Upper lobe of left lung (tissue), 6 donors: Measurements from ENCODE around the gene DDIT4. TPM values are rescaled to one million over a fixed set of nuclear protein-coding genes. Genes with fewer than 3 reads are reported as not detected.

Source experiments
- ATAC-seq, 2 donors: fragments of 200-7000 bp; cut with Tn5 transposase; one replicate each; pipeline ENCODE4 v1.9.1; 2022; ENCODE audit warnings: mild to moderate bottlenecking in 2 of 2, moderate library complexity in 2 of 2; ENCODE audit not compliant: low FRiP score in 2 of 2
- DNase-seq, 2 donors: peaks; one replicate each; pipeline ENCODE4 v3.0.0-alpha.2; 2019 to 2020
- H3K27ac ChIP-seq, 4 donors: fragments of 200-600 bp; sonication (generic); one replicate each; pipeline ENCODE4 v1.5.1; 2016 to 2019
- H3K27me3 ChIP-seq, 4 donors: fragments of 200-600 bp; sonication (generic); one replicate each; pipeline ENCODE4 v1.5.1; 2017 to 2019
- H3K36me3 ChIP-seq, 4 donors: fragments of 200-600 bp; sonication (generic); one replicate each; pipeline ENCODE4 v1.5.1; 2016 to 2019
- H3K4me1 ChIP-seq, 4 donors: fragments of 200-600 bp; sonication (generic); one replicate each; pipeline ENCODE4 v1.5.1; 2018 to 2019
- H3K4me3 ChIP-seq, 4 donors: fragments of 200-600 bp; sonication (generic); one replicate each; pipeline ENCODE4 v1.5.1; 2017 to 2019; ENCODE audit warnings: mild to moderate bottlenecking in 2 of 4, moderate library complexity in 1 of 4
- H3K9me3 ChIP-seq, 4 donors: fragments of 200-600 bp; sonication (generic); one replicate each; pipeline ENCODE4 v1.5.1; 2018 to 2019
- EP300 ChIP-seq, 4 donors: sonication (generic); formaldehyde crosslinking; IDR thresholded peaks; one replicate each; pipeline ENCODE4 v1.5.1; 2017; ENCODE audit warnings: antibody characterized with exemption in 4 of 4, control low read depth in 2 of 4
- POLR2A ChIP-seq, 4 donors: fragments of 450-650 bp; IDR thresholded peaks; one replicate each; pipeline ENCODE4 v1.5.1; 2016 to 2017; ENCODE audit warnings: antibody characterized with exemption in 4 of 4, mild to moderate bottlenecking in 2 of 4
- POLR2AphosphoS5 ChIP-seq, 2 donors: sonication (generic); formaldehyde crosslinking; IDR thresholded peaks; one replicate each; pipeline ENCODE4 v1.5.1; 2017; ENCODE audit warnings: antibody characterized with exemption in 2 of 2
- WGBS, 2 donors: methylation state at CpG; one replicate each; pipeline ENCODE4 v1.1.5; 2017 to 2018; 5-methylcytosine and 5-hydroxymethylcytosine counted together
- total RNA-seq, 6 donors: library from RNA; depleted of rRNA in 4 of 6; stranded (reverse); fragments of >200 nt in 4 of 6; gene quantifications; one replicate each; pipeline versions ENCODE4 v1.1.0 to v1.2.1, GENCODE V29; 2016 to 2021
- TF ChIP-seq, protein P1 (sequence below), 6 experiments: fragments of 450-650 bp in 4 of 6; fragments of 200-600 bp in 2 of 6; sonication (generic) in 2 of 6; IDR thresholded peaks; one replicate each; pipeline ENCODE4 v1.5.1; 2016 to 2019; ENCODE audit warnings: antibody characterized with exemption in 6 of 6
- donor health status: DM: no; HTN: no; CAD: no; lungs with moderate emphysema.
- donor health status: DM: no; HTN: yes; CAD: no; lungs with severe emphysema.

DDIT4 gene
- total RNA-seq, 6 donors from 2014 or later: 81.0 to 218 (median 151) TPM

DNA sequence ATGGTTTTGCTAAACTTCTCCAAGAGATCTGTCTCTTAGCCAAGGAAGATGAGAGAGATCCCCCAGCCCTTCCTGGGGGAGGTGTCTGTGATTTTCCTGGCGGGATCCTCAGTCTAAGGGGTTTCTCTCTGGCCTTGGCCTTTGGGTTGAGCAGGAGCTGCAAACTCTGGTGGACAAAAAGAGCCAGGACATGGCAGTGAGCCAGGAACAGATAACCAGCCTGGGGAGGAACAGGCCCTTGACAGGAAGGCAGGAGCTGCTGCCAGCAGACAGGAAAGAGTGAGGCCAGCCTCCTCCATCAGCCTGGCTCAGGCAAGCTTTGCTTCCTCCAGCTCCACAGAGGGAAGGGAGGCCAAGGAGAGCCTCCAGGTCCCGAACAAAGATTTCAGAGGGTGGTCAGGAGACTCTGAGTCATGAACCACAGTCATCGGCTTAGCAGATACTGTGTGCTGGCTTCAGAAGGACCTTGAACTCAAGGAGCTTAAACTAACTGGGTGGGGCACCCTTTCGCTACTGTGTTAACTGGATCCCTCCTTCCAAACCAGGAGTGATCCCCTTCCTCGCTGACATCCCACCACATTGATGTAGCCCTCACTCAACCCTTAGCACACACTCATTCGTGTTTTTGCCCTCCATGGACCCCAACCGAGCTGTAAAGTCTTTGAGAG is 34.7 kb downstream of the DDIT4 start:
- ATAC-seq: peak; percentile 60 to 84

GRCh38 chr10:72309290-72310240 is 35.8 kb downstream of the DDIT4 start:
- peak; percentile 56 to 57 for ATAC-seq
- H3K9me3 ChIP-seq: no peaks in the 10 kb centered on the region
- no peaks in the 10 kb centered on the region for H3K36me3 ChIP-seq
- no peak overlapping the region for H3K4me3 ChIP-seq
- H3K27ac ChIP-seq: peak overlapping the region; percentile 70 to 86 (median 81)
- WGBS, 2 donors: 56 to 64% methylated on average over 19 to 21 of the region's 21 CpGs
- peak in 1 of 2 donors; percentile 67 for DNase-seq
- TF ChIP-seq, protein P1, sequence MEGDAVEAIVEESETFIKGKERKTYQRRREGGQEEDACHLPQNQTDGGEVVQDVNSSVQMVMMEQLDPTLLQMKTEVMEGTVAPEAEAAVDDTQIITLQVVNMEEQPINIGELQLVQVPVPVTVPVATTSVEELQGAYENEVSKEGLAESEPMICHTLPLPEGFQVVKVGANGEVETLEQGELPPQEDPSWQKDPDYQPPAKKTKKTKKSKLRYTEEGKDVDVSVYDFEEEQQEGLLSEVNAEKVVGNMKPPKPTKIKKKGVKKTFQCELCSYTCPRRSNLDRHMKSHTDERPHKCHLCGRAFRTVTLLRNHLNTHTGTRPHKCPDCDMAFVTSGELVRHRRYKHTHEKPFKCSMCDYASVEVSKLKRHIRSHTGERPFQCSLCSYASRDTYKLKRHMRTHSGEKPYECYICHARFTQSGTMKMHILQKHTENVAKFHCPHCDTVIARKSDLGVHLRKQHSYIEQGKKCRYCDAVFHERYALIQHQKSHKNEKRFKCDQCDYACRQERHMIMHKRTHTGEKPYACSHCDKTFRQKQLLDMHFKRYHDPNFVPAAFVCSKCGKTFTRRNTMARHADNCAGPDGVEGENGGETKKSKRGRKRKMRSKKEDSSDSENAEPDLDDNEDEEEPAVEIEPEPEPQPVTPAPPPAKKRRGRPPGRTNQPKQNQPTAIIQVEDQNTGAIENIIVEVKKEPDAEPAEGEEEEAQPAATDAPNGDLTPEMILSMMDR (IDR thresholded peaks at IDR 0.05): no peak
- TF ChIP-seq POLR2A (IDR thresholded peaks at IDR 0.05): peak in 1 of 4 donors; percentile 33
- peak in 1 of 4 donors; percentile 50 for TF ChIP-seq EP300 (IDR thresholded peaks at IDR 0.05)
- peak; percentile 58 to 82 for TF ChIP-seq POLR2AphosphoS5 (IDR thresholded peaks at IDR 0.05)
- H3K27me3 ChIP-seq: no peaks in the 10 kb centered on the region
- H3K4me1 ChIP-seq: peaks cover 42 to 60% (median 49%) of the 10 kb centered on the region in 4 donors

More for the DNA sequence above, 34.7 kb downstream of the DDIT4 start:
- Histone ChIP-seq H3K4me1 (peaks cover 36 to 60% (median 47%) of the 10 kb centered on the region in 4 donors), H3K36me3 (no peaks in the 10 kb centered on the region), H3K9me3 (no peaks in the 10 kb centered on the region), H3K4me3 (no peak overlapping the region), H3K27me3 (no peaks in the 10 kb centered on the region), H3K27ac (peak overlapping the region; percentile 70 to 86 (median 81))
- DNase-seq: peak in 1 of 2 donors; percentile 72
- TF ChIP-seq POLR2AphosphoS5 (IDR thresholded peaks at IDR 0.05): peak; percentile 86
- TF ChIP-seq, protein P1 (IDR thresholded peaks at IDR 0.05): peak in 3 of 6 experiments; percentile 8 to 52 (median 36)
- TF ChIP-seq POLR2A (IDR thresholded peaks at IDR 0.05): peak in 1 of 4 donors; percentile 34
- TF ChIP-seq EP300 (IDR thresholded peaks at IDR 0.05): peak in 2 of 4 donors; percentile 53 to 86
- 47 to 56% methylated on average over 7 of the region's 7 CpGs for whole genome bisulfite sequencing, 2 donors

- peak overlapping the region; percentile 21 to 86 (median 81) for H3K27ac ChIP-seq
- H3K4me3 ChIP-seq: no peak overlapping the region
- no peaks in the 10 kb centered on the region for H3K36me3 ChIP-seq
- DNase-seq: no peak
- H3K9me3 ChIP-seq: no peaks in the 10 kb centered on the region
- WGBS, 2 donors: 55 to 60% methylated on average over 11 of the region's 11 CpGs
- TF ChIP-seq, protein P1 (IDR thresholded peaks at IDR 0.05): no peak
- no peak for TF ChIP-seq EP300 (IDR thresholded peaks at IDR 0.05)
- TF ChIP-seq POLR2AphosphoS5 (IDR thresholded peaks at IDR 0.05): no peak
- no peak for TF ChIP-seq POLR2A (IDR thresholded peaks at IDR 0.05)
- peaks cover 45 to 60% (median 48%) of the 10 kb centered on the region in 4 donors for H3K4me1 ChIP-seq
- no peak for ATAC-seq
- no peaks in the 10 kb centered on the region for H3K27me3 ChIP-seq
These were observed 36.5 kb downstream of the DDIT4 start for GRCh38 chr10:72310241-72310633.

DNA sequence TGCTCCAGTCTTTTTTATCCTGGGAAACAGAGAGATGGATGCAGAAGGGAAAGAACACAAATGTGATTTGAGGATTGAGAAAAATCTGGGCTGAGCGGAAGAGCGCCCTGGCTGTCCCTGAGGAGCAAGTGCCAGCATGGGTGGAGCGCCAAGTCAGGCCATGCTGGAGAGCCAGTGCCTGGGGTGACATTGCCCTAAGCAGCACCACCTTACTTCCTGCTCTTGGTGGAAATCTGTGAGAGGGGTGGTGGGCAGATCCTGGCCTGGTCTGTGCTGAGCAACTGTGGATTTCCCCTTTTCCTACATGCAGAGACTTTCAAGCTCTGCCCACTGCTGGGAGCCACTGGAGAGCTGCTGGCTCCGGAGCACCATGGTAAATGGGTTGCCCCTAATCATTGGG is 36.9 kb downstream of the DDIT4 start:
- DNase-seq (no peak), ATAC-seq (peak in 1 of 2 donors; percentile 31)
- Histone ChIP-seq H3K36me3 (no peaks in the 10 kb centered on the region), H3K9me3 (no peaks in the 10 kb centered on the region), H3K4me1 (peaks cover 45 to 60% (median 51%) of the 10 kb centered on the region in 4 donors), H3K27me3 (no peaks in the 10 kb centered on the region), H3K27ac (peak overlapping the region; percentile 21 to 86 (median 81)), H3K4me3 (no peak overlapping the region)
- 81 to 86% methylated on average over 4 of the region's 4 CpGs for WGBS, 2 donors
- TF ChIP-seq POLR2AphosphoS5 (IDR thresholded peaks at IDR 0.05): peak in 1 of 2 donors; percentile 8
- TF ChIP-seq, protein P1 (IDR thresholded peaks at IDR 0.05): no peak
